Gastrocnemius medialis (tissue), 4 donors: ENCODE results near the gene CCDC74A. TPM values are rescaled to one million over a fixed set of nuclear protein-coding genes. Genes with fewer than 3 reads are reported as not detected.
"Not testable (repeated sequence)": the region's sequence is repeated elsewhere in the genome, so short reads cannot be mapped to it uniquely, and the experiment has no call there.

Source experiments
- ATAC-seq, 2 donors: fragments of 150-250 bp; one replicate each; pipeline ENCODE4 v1.9.1; 2016
- DNase-seq, 2 donors: peaks; one replicate each; pipeline ENCODE4 v3.0.0-alpha.2; 2019
- H3K27ac ChIP-seq, 4 donors: fragments of 200-600 bp; sonication (generic); 1 replicate in 1 of 4; 2 replicates in 3 of 4; pipeline ENCODE4 v1.5.1; 2016 to 2018; ENCODE audit warnings: mild to moderate bottlenecking in 2 of 4, moderate library complexity in 1 of 4
- H3K27me3 ChIP-seq, 3 donors: fragments of 200-600 bp; sonication (generic) in 2 of 3; 1 replicate in 1 of 3; 2 replicates in 2 of 3; pipeline versions ENCODE4 v1.5.1 to v1.6.0; 2016 to 2019; ENCODE audit warnings: mild to moderate bottlenecking in 1 of 3, moderate library complexity in 1 of 3
- H3K36me3 ChIP-seq, 2 donors: fragments of 200-600 bp; sonication (generic) in 1 of 2; one replicate each; pipeline ENCODE4 v1.5.1; 2017 to 2018
- H3K4me1 ChIP-seq, 2 donors: fragments of 200-600 bp; sonication (generic) in 1 of 2; one replicate each; pipeline ENCODE4 v1.5.1; 2016 to 2017; ENCODE audit warnings: mild to moderate bottlenecking in 2 of 2
- H3K4me3 ChIP-seq, 4 donors: fragments of 200-600 bp; sonication (generic) in 3 of 4; 1 replicate in 1 of 4; 2 replicates in 3 of 4; pipeline ENCODE4 v1.5.1; 2016 to 2019; ENCODE audit warnings: mild to moderate bottlenecking in 2 of 4
- H3K9me3 ChIP-seq, 3 donors: fragments of 200-600 bp; sonication (generic) in 2 of 3; 1 replicate in 1 of 3; 2 replicates in 2 of 3; pipeline ENCODE4 v1.5.1; 2016 to 2019
- CTCF ChIP-seq, 5 experiments: fragments of 450-650 bp in 3 of 5; fragments of 200-600 bp in 2 of 5; sonication (generic) in 2 of 5; IDR thresholded peaks in 4 of 5; conservative IDR thresholded peaks in 1 of 5; 1 replicate in 4 of 5; 2 replicates in 1 of 5; pipeline ENCODE4 v1.5.1; 2016 to 2019; ENCODE audit warnings: antibody characterized with exemption in 5 of 5, mild to moderate bottlenecking in 3 of 5, moderate library complexity in 3 of 5
- POLR2A ChIP-seq, 2 donors: fragments of 450-650 bp; IDR thresholded peaks; one replicate each; pipeline ENCODE4 v1.6.1; 2017; ENCODE audit warnings: antibody characterized with exemption in 2 of 2, mild to moderate bottlenecking in 2 of 2, moderate library complexity in 2 of 2
- in situ Hi-C, 4 donors: fragments of 200-750 bp; cut with MboI; loops; one replicate each; pipeline versions ENCODE4 v1.15.0 to v1.8.0; 2017; ENCODE audit warnings: low sequenced_read_pairs in 4 of 4
- intact Hi-C: fragments of 100-400 bp; cut with DNase I; formaldehyde crosslinking; loops from one replicate; pipeline ENCODE4 v1.15.1; 2023; ENCODE audit warnings: low total_unique reads
- total RNA-seq, 4 donors: library from RNA; depleted of rRNA; stranded (reverse); fragments of >200 nt; gene quantifications; one replicate each; pipeline versions ENCODE4 v1.1.0 to v1.2.3, GENCODE V29; 2016

Gene CCDC74A
- total RNA-seq, 4 donors from 2014 or later, result 0.24 to 0.46 (median 0.36) TPM; not detected in 1

- DNase-seq, result no peak
- Histone ChIP-seq H3K9me3 (no peaks in the 10 kb centered on the region), H3K4me1 (peaks cover 0 to 7% of the 10 kb centered on the region in 2 donors), H3K27me3 (no peaks in the 10 kb centered on the region), H3K27ac (no peak overlapping the region), H3K4me3 (no peak overlapping the region), H3K36me3 (no peaks in the 10 kb centered on the region)
- ATAC-seq, result no peak
- in situ Hi-C loops (no loop called here), intact Hi-C loops (loop anchor here (5.0 kb wide), 1 partner anchor 1301 kb away; no protein-coding TSS in a partner anchor)
- no peak for TF ChIP-seq CTCF (IDR thresholded peaks at IDR 0.05 in 4 of 5, conservative IDR thresholded peaks at IDR 0.05 in 1 of 5)
- TF ChIP-seq POLR2A (IDR thresholded peaks at IDR 0.05), result no peak
Observed at GRCh38 chr2:131488306-131489205, 39.1 kb upstream of the CCDC74A start.

- ATAC-seq, H3K36me3 ChIP-seq, H3K27ac ChIP-seq, DNase-seq, in situ Hi-C loops, H3K9me3 ChIP-seq, H3K27me3 ChIP-seq: not testable (repeated sequence)
- Histone ChIP-seq H3K4me3 (peak overlapping the region in 2 of 4 donors; percentile 42 to 96), H3K4me1 (peaks cover 8 to 19% of the 10 kb centered on the region in 2 donors)
- intact Hi-C loops, result loop anchor here (5.0 to 10.0 kb wide), 2 partner anchors 191 to 386 kb away; partner anchors contain the start of gene PLEKHB2
Observed at GRCh38 chr2:131490616-131491468, 36.8 kb upstream of the CCDC74A start.

GRCh38 chr2:131491469-131491836 lies 36.2 kb upstream of the CCDC74A start:
- in situ Hi-C loops, H3K36me3 ChIP-seq, ATAC-seq, H3K27ac ChIP-seq, H3K9me3 ChIP-seq, DNase-seq, H3K27me3 ChIP-seq: not testable (repeated sequence)
- intact Hi-C loops, result loop anchor here (5.0 to 10.0 kb wide), 2 partner anchors 191 to 387 kb away; partner anchors contain the start of gene PLEKHB2
- Histone ChIP-seq H3K4me3 (peak overlapping the region in 3 of 4 donors; percentile 33 to 96 (median 42)), H3K4me1 (peaks cover 8 to 19% of the 10 kb centered on the region in 2 donors)

- H3K36me3 ChIP-seq, H3K9me3 ChIP-seq, DNase-seq, H3K27me3 ChIP-seq, in situ Hi-C loops, ATAC-seq: not testable (repeated sequence)
- Histone ChIP-seq H3K27ac (peak within 1 kb of the TSS; percentile 87 to 95 (median 94)), H3K4me1 (peaks cover 8 to 19% of the 10 kb centered on the region in 2 donors), H3K4me3 (peak within 1 kb of the TSS; percentile 82 to 96 (median 88))
- intact Hi-C loops, result loop anchor here (2.0 to 10.0 kb wide), 3 partner anchors 79 to 387 kb away; partner anchors contain the start of gene PLEKHB2
Observed at GRCh38 chr2:131492015-131492417, 35.7 kb upstream of the CCDC74A start, which contains the start of gene MZT2A. Gene MZT2A, minus strand, starts transcription at chr2:131492397. Its CDS starts 21 bp downstream, at chr2:131492376.

- intact Hi-C loops (loop anchor here (2.0 to 10.0 kb wide), 3 partner anchors 80 to 388 kb away; partner anchors contain the start of gene PLEKHB2), in situ Hi-C loops (no loop called here)
- Histone ChIP-seq H3K9me3 (no peaks in the 10 kb centered on the region), H3K36me3 (no peaks in the 10 kb centered on the region), H3K27ac (peak overlapping the region; percentile 87 to 95 (median 94)), H3K4me3 (peak overlapping the region; percentile 82 to 96 (median 88)), H3K27me3 (no peaks in the 10 kb centered on the region), H3K4me1 (peaks cover 8 to 19% of the 10 kb centered on the region in 2 donors)
- ATAC-seq, result peak; percentile 91 to 93
- TF ChIP-seq CTCF (IDR thresholded peaks at IDR 0.05 in 4 of 5, conservative IDR thresholded peaks at IDR 0.05 in 1 of 5), result peak; percentile 49 to 86 (median 84)
- peak; percentile 20 to 33 for TF ChIP-seq POLR2A (IDR thresholded peaks at IDR 0.05)
- peak; percentile 81 to 87 for DNase-seq
Observed at GRCh38 chr2:131492418-131493198, 35.1 kb upstream of the CCDC74A start.
